Kidney (tissue), 14 donors: ENCODE data around the gene RHCG. TPM values are rescaled to one million over a fixed set of nuclear protein-coding genes. Genes with fewer than 3 reads are reported as not detected.

Experiments used
- DNase-seq, 5 donors: peaks; one replicate each; pipeline ENCODE4 v3.0.0-alpha.2; 2013 to 2020
- FAIRE-seq: peaks from 2 replicates; lab custom pipeline; 2012; peaks lifted over from hg19 to GRCh38; lab: Jason Lieb, UNC
- H3K27ac ChIP-seq, 2 donors: one replicate each; pipeline ENCODE4 v1.7.0; 2013; ENCODE audit warnings: low read depth in 2 of 2, low read length in 2 of 2, inconsistent platforms in 1 of 2
- H3K27me3 ChIP-seq: one replicate; pipeline ENCODE4 v1.7.1; 2013; ENCODE audit warnings: low read length, inconsistent platforms; ENCODE audit not compliant: control insufficient read depth, insufficient read depth
- H3K36me3 ChIP-seq, 3 donors: one replicate each; pipeline versions ENCODE4 v1.7.0 to v1.7.1; 2013; ENCODE audit warnings: low read length in 3 of 3, control low read depth in 1 of 3, inconsistent platforms in 1 of 3; ENCODE audit not compliant: insufficient read depth in 3 of 3, control insufficient read depth in 2 of 3
- H3K4me1 ChIP-seq, 3 donors: one replicate each; pipeline versions ENCODE4 v1.7.0 to v1.7.1; 2013; ENCODE audit warnings: low read length in 3 of 3, inconsistent platforms in 1 of 3, low read depth in 1 of 3; ENCODE audit not compliant: control insufficient read depth in 2 of 3, insufficient read depth in 2 of 3
- H3K4me3 ChIP-seq, 3 donors: one replicate each; pipeline versions ENCODE4 v1.7.0 to v1.8.1; 2013; ENCODE audit warnings: low read length in 3 of 3, control low read depth in 1 of 3, inconsistent platforms in 1 of 3
- H3K9ac ChIP-seq, 3 donors: one replicate each; pipeline versions ENCODE4 v1.7.0 to v1.7.1; 2013; ENCODE audit warnings: low read length in 3 of 3, control low read depth in 1 of 3, inconsistent platforms in 1 of 3
- H3K9me3 ChIP-seq, 3 donors: one replicate each; pipeline versions ENCODE4 v1.7.0 to v1.7.1; 2013; ENCODE audit warnings: low read length in 3 of 3, control low read depth in 1 of 3, inconsistent platforms in 1 of 3; ENCODE audit not compliant: control insufficient read depth in 2 of 3, insufficient read depth in 1 of 3
- CTCF ChIP-seq: IDR thresholded peaks from 3 replicates; pipeline ENCODE4 v1.5.1; 2012; ENCODE audit warnings: mild to moderate bottlenecking, moderate library complexity, borderline replicate concordance; ENCODE audit not compliant: insufficient read depth; ENCODE audit errors: extremely low read depth
- intact Hi-C: fragments of 100-400 bp; cut with DNase I; formaldehyde crosslinking; loops from one replicate; pipeline ENCODE4 v1.11.1; 2022
- polyA plus RNA-seq: library from polyadenylated mRNA; stranded (reverse); fragments of 350-450 nt; fragmentation: Illumina TruSeq; extraction: RNeasy Lipid Tissue Mini Kit (QIAGEN cat#74804); gene quantifications from one replicate; pipeline ENCODE4 v1.2.3, GENCODE V29; 2014; ENCODE audit warnings: low read depth, low replicate concordance; ENCODE audit not compliant: insufficient read depth
- total RNA-seq: library from RNA; stranded (reverse); fragmentation: NEBNext Ultra II Directional; extraction: Animal tissue kit (Norgen Biotek cat#: 25700); gene quantifications from one replicate; pipeline ENCODE4 v1.2.1, GENCODE V29; 2021
- donor health status: control.
- donor health status: control.
- donor health status: control.
- donor health status: control.
- donor health status: control.
- donor health status: DM: yes; HTN: yes; CAD: no.
- donor health status: Normal renal cell carcinoma (clear cell type).

The RHCG gene
- total and polyA plus RNA-seq, 2 donors from 2014 or later, result 1.5 to 373 TPM

GRCh38 chr15:89446255-89446891, 50.0 kb downstream of the RHCG start:
- DNase-seq (no peak), FAIRE-seq (no peak)
- Histone ChIP-seq H3K27ac (no peak overlapping the region), H3K4me3 (no peak overlapping the region), H3K9ac (no peak overlapping the region), H3K36me3 (no peaks in the 10 kb centered on the region), H3K27me3 (peaks cover 5% of the 10 kb centered on the region), H3K4me1 (no peaks in the 10 kb centered on the region), H3K9me3 (no peaks in the 10 kb centered on the region)
- intact Hi-C loops, result no loop called here
- TF ChIP-seq CTCF, result no peak

GRCh38 chr15:89445518-89445917, 50.9 kb downstream of the RHCG start:
- FAIRE-seq, result no peak
- no peak for DNase-seq
- peaks cover 5% of the 10 kb centered on the region for H3K27me3 ChIP-seq
- H3K9ac ChIP-seq, result no peak overlapping the region
- no peaks in the 10 kb centered on the region for H3K4me1 ChIP-seq
- intact Hi-C loops, result no loop called here
- no peak for TF ChIP-seq CTCF
- H3K36me3 ChIP-seq, result no peaks in the 10 kb centered on the region
- no peaks in the 10 kb centered on the region for H3K9me3 ChIP-seq
- H3K27ac ChIP-seq, result no peak overlapping the region
- H3K4me3 ChIP-seq, result no peak overlapping the region

- FAIRE-seq (no peak), DNase-seq (no peak)
- H3K27me3 ChIP-seq, result peaks cover 3% of the 10 kb centered on the region
Observed at GRCh38 chr15:89444241-89445225, 51.9 kb downstream of the RHCG start.

More at GRCh38 chr15:89444241-89445225, 51.9 kb downstream of the RHCG start:
- Histone ChIP-seq H3K36me3 (no peaks in the 10 kb centered on the region), H3K9ac (no peak overlapping the region), H3K4me1 (no peaks in the 10 kb centered on the region), H3K27ac (no peak overlapping the region), H3K9me3 (no peaks in the 10 kb centered on the region), H3K4me3 (no peak overlapping the region)
- no peak for TF ChIP-seq CTCF
- intact Hi-C loops, result no loop called here
